ENCODE data around the gene ANKRD40CL. TPM values are rescaled to one million over a fixed set of nuclear protein-coding genes. Genes with fewer than 3 reads are reported as not detected.

The ANKRD40CL gene
- total and polyA plus RNA-seq, 7 experiments from 2014 or later: not detected

DNA sequence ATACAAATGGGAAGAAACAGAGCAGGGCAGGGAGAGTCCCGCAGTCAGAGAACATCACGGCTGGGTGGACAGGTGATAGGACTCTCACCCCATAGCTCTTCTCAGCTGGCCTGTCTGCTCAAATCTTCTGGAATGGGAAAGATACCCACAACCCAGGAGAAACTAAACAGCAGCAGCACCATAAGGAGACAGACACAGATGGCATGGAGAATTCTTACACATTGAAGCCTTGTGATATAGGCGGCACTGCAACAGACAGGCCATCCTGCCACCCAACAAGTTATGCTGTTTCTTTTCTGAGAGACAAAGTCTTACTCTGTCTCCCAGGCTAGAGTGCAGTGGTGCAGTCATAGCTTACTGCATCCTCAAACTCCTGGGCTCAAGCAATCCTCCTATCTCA lies 8.6 kb upstream of the ANKRD40CL start:
- no peak overlapping the region for H3K4me3 ChIP-seq (ENCODE audit: low read length)
- intact Hi-C loops (cut with micrococcal nuclease): no loop called here
- peaks cover 8 to 24% (median 19%) of the 10 kb centered on the region in 7 donors for H3K4me1 Mint-ChIP-seq
- H3K9me3 Mint-ChIP-seq: no peaks in the 10 kb centered on the region
- ATAC-seq (no peak), DNase-seq (no peak)
- H3K4me3 Mint-ChIP-seq: no peak overlapping the region
- H3K27me3 ChIP-seq (ENCODE audit: control insufficient read depth in 2 of 2, insufficient read depth in 2 of 2, low read length in 2 of 2): no peaks in the 10 kb centered on the region
- no peak overlapping the region for H3K27ac ChIP-seq (ENCODE audit: low read depth, low read length)
- ChIA-PET POLR2A (no interaction called here), CTCF (interaction anchor here (0.7 kb wide), 2 partner anchors 105 to 114 kb away, joined by 3 read pairs; no protein-coding TSS in a partner anchor)
- H3K36me3 ChIP-seq (ENCODE audit: control insufficient read depth in 2 of 3, insufficient read depth in 3 of 3, low read length in 3 of 3): no peaks in the 10 kb centered on the region
- no peak overlapping the region for H3K27ac Mint-ChIP-seq
- no peaks in the 10 kb centered on the region for H3K36me3 Mint-ChIP-seq
- H3K27me3 Mint-ChIP-seq: peaks cover 0 to 46% (median 0%) of the 10 kb centered on the region in 5 donors
- no peaks in the 10 kb centered on the region for H3K9me3 ChIP-seq (ENCODE audit: control insufficient read depth in 2 of 3, low read length in 3 of 3)
- peaks cover 0 to 14% of the 10 kb centered on the region in 2 donors for H3K4me1 ChIP-seq (ENCODE audit: control insufficient read depth in 2 of 2, insufficient read depth in 2 of 2, low read length in 2 of 2)

DNA sequence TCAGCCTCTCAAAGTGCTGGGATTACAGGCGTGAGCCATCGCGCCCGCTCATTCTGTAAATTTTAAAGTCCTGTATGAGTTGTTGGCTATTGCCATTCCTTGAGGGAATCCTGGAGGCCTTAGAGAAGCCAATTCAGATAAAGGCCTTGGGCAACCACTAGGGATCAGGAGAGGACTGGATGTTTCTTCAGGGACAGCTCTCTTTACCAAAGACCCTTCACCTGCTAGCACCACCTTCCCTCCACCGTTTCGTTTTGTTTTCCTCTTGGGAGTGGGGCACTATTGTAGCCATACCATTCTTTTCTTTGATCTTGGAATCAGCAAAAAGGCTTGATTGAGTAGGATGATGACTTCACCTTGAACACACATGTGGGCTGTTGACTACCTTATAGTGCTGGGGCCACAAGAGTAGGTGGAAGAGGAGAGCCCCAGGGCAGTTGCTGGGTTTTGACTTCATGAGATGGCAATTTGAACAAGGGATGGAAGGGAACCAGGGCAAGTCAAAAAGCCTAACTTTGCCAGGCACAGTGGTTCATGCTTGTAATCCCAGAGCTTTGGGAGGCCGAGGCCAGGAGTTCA lies 7.0 kb upstream of the ANKRD40CL start:
- H3K27me3 ChIP-seq (ENCODE audit: control insufficient read depth in 2 of 2, insufficient read depth in 2 of 2, low read length in 2 of 2): no peaks in the 10 kb centered on the region
- ATAC-seq (no peak), DNase-seq (no peak)
- H3K9me3 ChIP-seq (ENCODE audit: control insufficient read depth in 2 of 3, low read length in 3 of 3): no peaks in the 10 kb centered on the region
- H3K4me1 ChIP-seq (ENCODE audit: control insufficient read depth in 2 of 2, insufficient read depth in 2 of 2, low read length in 2 of 2): peaks cover 0 to 4% of the 10 kb centered on the region in 2 donors
- Mint-ChIP-seq H3K9me3 (no peaks in the 10 kb centered on the region), H3K36me3 (no peaks in the 10 kb centered on the region), H3K27me3 (peaks cover 0 to 43% (median 0%) of the 10 kb centered on the region in 5 donors), H3K4me3 (no peak overlapping the region), H3K27ac (no peak overlapping the region), H3K4me1 (peaks cover 2 to 13% (median 7%) of the 10 kb centered on the region in 7 donors)
- H3K27ac ChIP-seq (ENCODE audit: low read depth, low read length): no peak overlapping the region
- CTCF ChIA-PET: no interaction called here
- H3K4me3 ChIP-seq (ENCODE audit: low read length): no peak overlapping the region
- intact Hi-C loops (cut with micrococcal nuclease): no loop called here
- no peaks in the 10 kb centered on the region for H3K36me3 ChIP-seq (ENCODE audit: control insufficient read depth in 2 of 3, insufficient read depth in 3 of 3, low read length in 3 of 3)
- POLR2A ChIA-PET: no interaction called here

DNA sequence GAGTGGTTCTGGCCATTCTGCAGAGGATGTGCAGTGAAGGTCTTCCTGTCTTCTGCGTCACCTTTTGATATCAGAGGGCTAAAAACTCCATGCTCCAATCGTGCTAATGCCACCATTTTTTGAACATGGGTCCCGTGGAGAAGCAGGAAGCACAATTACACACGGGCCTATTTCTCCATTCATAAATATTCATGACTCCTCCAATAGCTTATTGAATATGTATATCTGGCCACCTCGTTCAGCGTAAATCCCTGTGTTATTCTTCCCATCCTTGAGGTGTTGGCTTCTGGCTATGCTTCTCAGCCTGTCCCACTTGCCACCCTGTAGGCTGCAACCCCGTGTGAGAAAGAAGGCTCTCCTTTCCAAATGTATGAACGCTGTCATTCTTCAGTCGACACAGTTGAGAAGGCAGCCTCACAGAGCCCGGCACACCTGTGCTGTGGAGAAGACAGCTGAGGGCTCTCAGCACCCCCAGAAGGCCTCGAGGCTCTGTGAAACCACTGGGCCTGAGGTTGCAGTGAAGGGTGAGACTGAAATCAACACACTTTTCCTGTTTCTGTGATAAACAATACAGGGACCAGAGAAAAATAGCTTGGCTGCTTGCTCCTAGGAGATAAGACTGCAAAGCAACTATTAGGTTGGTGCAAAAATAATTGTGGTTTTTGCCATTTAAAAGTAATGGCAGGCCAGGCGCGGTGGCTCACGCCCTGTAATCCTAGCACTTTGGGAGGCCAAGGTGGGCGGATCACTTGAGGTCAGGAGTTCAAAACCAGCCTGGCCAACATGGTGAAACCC lies 4.9 kb upstream of the ANKRD40CL start:
- Histone ChIP-seq H3K4me3 (ENCODE audit: low read length) (no peak overlapping the region), H3K27me3 (ENCODE audit: control insufficient read depth in 2 of 2, insufficient read depth in 2 of 2, low read length in 2 of 2) (no peaks in the 10 kb centered on the region), H3K36me3 (ENCODE audit: control insufficient read depth in 2 of 3, insufficient read depth in 3 of 3, low read length in 3 of 3) (no peaks in the 10 kb centered on the region), H3K9me3 (ENCODE audit: control insufficient read depth in 2 of 3, low read length in 3 of 3) (no peaks in the 10 kb centered on the region), H3K27ac (ENCODE audit: low read depth, low read length) (no peak overlapping the region), H3K4me1 (ENCODE audit: control insufficient read depth in 2 of 2, insufficient read depth in 2 of 2, low read length in 2 of 2) (no peaks in the 10 kb centered on the region)
- Mint-ChIP-seq H3K36me3 (no peaks in the 10 kb centered on the region), H3K4me1 (peaks cover 0 to 4% (median 0%) of the 10 kb centered on the region in 7 donors), H3K27ac (no peak overlapping the region), H3K4me3 (no peak overlapping the region), H3K27me3 (peaks cover 0 to 34% (median 0%) of the 10 kb centered on the region in 5 donors), H3K9me3 (peaks cover 0 to 1% (median 0%) of the 10 kb centered on the region in 11 donors)
- ChIA-PET POLR2A (interaction anchor here (0.7 kb wide), 1 partner anchor 174 kb away, joined by 4 read pairs; no protein-coding TSS in a partner anchor), CTCF (interaction anchor here (1.2 kb wide), 1 partner anchor 8 kb away, joined by 3 read pairs; no protein-coding TSS in a partner anchor)
- no peak for ATAC-seq
- no peak for DNase-seq
- intact Hi-C loops (cut with micrococcal nuclease): no loop called here

DNA sequence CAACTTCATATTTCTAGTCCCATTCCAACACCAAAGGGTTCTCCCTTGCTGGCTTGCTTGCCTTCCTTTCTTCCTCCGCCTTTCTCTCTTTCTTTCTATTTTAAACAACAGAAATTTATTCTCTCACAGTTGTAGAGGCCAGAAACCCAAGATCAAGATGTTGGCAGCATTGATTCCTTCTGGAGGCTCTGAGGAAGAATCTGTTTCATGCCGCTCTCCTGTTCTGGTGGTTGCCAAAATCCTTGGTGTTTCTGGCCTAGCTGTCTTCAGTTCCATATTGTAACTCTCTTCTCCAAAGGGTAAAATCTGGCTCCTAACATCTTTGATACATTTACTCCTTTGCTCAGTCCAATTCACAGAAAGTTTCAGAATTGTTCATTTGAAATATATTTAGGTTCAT lies 3.0 kb upstream of the ANKRD40CL start:
- H3K4me1 Mint-ChIP-seq: peaks cover 0 to 5% (median 3%) of the 10 kb centered on the region in 7 donors
- ATAC-seq (no peak), DNase-seq (no peak)
- ChIA-PET POLR2A (no interaction called here), CTCF (no interaction called here)
- no peaks in the 10 kb centered on the region for H3K36me3 ChIP-seq (ENCODE audit: control insufficient read depth in 2 of 3, insufficient read depth in 3 of 3, low read length in 3 of 3)
- H3K4me1 ChIP-seq (ENCODE audit: control insufficient read depth in 2 of 2, insufficient read depth in 2 of 2, low read length in 2 of 2): no peaks in the 10 kb centered on the region
- H3K27me3 Mint-ChIP-seq: peaks cover 0 to 29% (median 0%) of the 10 kb centered on the region in 5 donors
- no peaks in the 10 kb centered on the region for H3K36me3 Mint-ChIP-seq
- no peak overlapping the region for H3K4me3 Mint-ChIP-seq
- H3K27me3 ChIP-seq (ENCODE audit: control insufficient read depth in 2 of 2, insufficient read depth in 2 of 2, low read length in 2 of 2): no peaks in the 10 kb centered on the region
- peaks cover 0 to 1% (median 0%) of the 10 kb centered on the region in 11 donors for H3K9me3 Mint-ChIP-seq
- no peak overlapping the region for H3K4me3 ChIP-seq (ENCODE audit: low read length)
- no peak overlapping the region for H3K27ac Mint-ChIP-seq
- H3K9me3 ChIP-seq (ENCODE audit: control insufficient read depth in 2 of 3, low read length in 3 of 3): no peaks in the 10 kb centered on the region
- intact Hi-C loops (cut with micrococcal nuclease): no loop called here
- no peak overlapping the region for H3K27ac ChIP-seq (ENCODE audit: low read depth, low read length)

DNA sequence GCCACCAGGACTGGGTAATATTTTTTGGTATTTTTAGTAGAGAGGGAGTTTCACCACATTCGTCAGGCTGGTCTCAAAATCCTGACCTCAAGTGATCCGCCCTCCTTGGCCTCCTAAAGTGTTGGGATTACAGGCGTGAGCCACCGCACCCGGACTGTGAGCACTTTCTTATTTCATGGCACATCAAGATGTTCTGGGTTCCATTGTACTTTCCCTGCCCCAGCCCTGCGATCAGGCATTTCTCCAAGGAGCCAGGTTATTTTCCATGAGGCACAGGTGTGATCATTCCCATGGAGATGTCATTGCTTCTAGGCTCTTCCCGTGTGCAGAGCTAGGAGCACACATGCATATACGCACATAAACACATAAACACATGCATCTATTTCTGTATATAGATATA lies 2.6 kb upstream of the ANKRD40CL start:
- CTCF ChIA-PET: no interaction called here
- DNase-seq: no peak
- Histone ChIP-seq H3K9me3 (ENCODE audit: control insufficient read depth in 2 of 3, low read length in 3 of 3) (no peaks in the 10 kb centered on the region), H3K36me3 (ENCODE audit: control insufficient read depth in 2 of 3, insufficient read depth in 3 of 3, low read length in 3 of 3) (no peaks in the 10 kb centered on the region), H3K4me3 (ENCODE audit: low read length) (no peak overlapping the region), H3K27me3 (ENCODE audit: control insufficient read depth in 2 of 2, insufficient read depth in 2 of 2, low read length in 2 of 2) (no peaks in the 10 kb centered on the region), H3K27ac (ENCODE audit: low read depth, low read length) (no peak overlapping the region), H3K4me1 (ENCODE audit: control insufficient read depth in 2 of 2, insufficient read depth in 2 of 2, low read length in 2 of 2) (no peaks in the 10 kb centered on the region)
- H3K9me3 Mint-ChIP-seq: peaks cover 0 to 1% (median 0%) of the 10 kb centered on the region in 11 donors
- H3K27ac Mint-ChIP-seq: no peak overlapping the region
- no peak for ATAC-seq
- peaks cover under 1 to 6% (median 3%) of the 10 kb centered on the region in 7 donors for H3K4me1 Mint-ChIP-seq
- H3K4me3 Mint-ChIP-seq: no peak overlapping the region
- intact Hi-C loops (cut with micrococcal nuclease): no loop called here
- peaks cover 0 to 29% (median 0%) of the 10 kb centered on the region in 5 donors for H3K27me3 Mint-ChIP-seq
- POLR2A ChIA-PET: no interaction called here
- no peaks in the 10 kb centered on the region for H3K36me3 Mint-ChIP-seq

DNA sequence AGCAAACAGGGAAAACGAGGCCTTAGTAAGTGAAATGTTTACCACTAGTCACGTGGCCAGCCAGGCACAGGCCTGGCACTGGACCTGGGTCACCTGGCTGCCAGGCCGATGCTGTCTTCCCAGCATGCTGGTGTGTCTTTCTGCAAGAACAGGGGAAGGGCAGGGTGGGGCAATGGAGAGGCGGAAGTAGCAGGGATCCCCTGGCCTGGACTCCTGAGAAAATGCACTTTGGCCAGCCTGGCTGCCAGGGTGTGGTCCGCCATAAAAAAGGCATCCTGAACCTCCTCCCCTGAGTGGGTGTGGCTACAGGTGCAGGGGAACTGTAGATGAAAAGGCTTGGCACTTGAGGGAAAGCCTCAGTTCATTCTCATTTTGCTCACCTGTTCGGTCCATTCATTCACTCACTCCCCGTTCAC lies 1.0 kb upstream of the ANKRD40CL start:
- H3K9me3 Mint-ChIP-seq: peaks cover 0 to 1% (median 0%) of the 10 kb centered on the region in 11 donors
- ATAC-seq: no peak
- H3K27me3 Mint-ChIP-seq: peaks cover 0 to 28% (median 0%) of the 10 kb centered on the region in 5 donors
- Histone ChIP-seq H3K27ac (ENCODE audit: low read depth, low read length) (no peak overlapping the region), H3K4me1 (ENCODE audit: control insufficient read depth in 2 of 2, insufficient read depth in 2 of 2, low read length in 2 of 2) (peaks cover 0 to 8% of the 10 kb centered on the region in 2 donors), H3K9me3 (ENCODE audit: control insufficient read depth in 2 of 3, low read length in 3 of 3) (no peaks in the 10 kb centered on the region), H3K27me3 (ENCODE audit: control insufficient read depth in 2 of 2, insufficient read depth in 2 of 2, low read length in 2 of 2) (no peaks in the 10 kb centered on the region), H3K4me3 (ENCODE audit: low read length) (no peak overlapping the region), H3K36me3 (ENCODE audit: control insufficient read depth in 2 of 3, insufficient read depth in 3 of 3, low read length in 3 of 3) (no peaks in the 10 kb centered on the region)
- H3K27ac Mint-ChIP-seq: no peak overlapping the region
- intact Hi-C loops (cut with micrococcal nuclease): no loop called here
- no peak overlapping the region for H3K4me3 Mint-ChIP-seq
- peaks cover 5 to 18% (median 11%) of the 10 kb centered on the region in 7 donors for H3K4me1 Mint-ChIP-seq
- ChIA-PET CTCF (interaction anchor here (1.5 kb wide), 1 partner anchor 15 kb away, joined by 3 read pairs; no protein-coding TSS in a partner anchor), POLR2A (no interaction called here)
- no peaks in the 10 kb centered on the region for H3K36me3 Mint-ChIP-seq
- DNase-seq: no peak

Data from naive thymus-derived CD4-positive, alpha-beta T cell (primary cell).